ENCODE results near the gene FAM163A.

FAM163A gene

DNA sequence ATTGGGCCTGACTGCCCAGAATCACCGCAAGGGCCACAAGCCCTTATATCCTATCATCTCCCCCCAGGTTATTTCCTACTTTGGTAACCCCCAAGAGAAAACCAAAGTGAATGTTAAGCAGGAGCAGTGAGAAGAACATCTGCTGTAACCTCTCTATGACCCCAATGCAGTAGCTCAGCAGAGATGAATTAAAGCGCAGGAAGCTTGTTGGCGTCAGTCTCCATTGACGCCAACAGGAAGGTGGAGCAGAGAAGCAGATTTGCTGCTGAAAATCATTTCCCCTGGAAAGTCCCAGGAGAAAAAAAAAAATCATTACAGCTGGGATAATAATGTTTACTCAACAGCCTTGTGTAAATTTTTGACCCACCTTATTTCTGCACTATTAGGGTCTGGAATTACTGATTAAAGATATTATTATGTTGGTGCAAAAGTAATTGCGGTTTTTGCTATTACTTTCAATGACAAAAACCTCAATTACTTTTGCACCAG lies 33.2 kb upstream of the FAM163A start:
- no peak for DNase-seq (ENCODE audit: low spot score)
- in situ Hi-C loops (cut with MboI; ENCODE audit: low sequenced_read_pairs, unreplicated experiment), result loop anchor here (10.0 kb wide), 1 partner anchor 95 kb away; no protein-coding TSS in a partner anchor
- no peak for TF ChIP-seq CTCF (IDR thresholded peaks at IDR 0.05; ENCODE audit: borderline replicate concordance, control extremely low read depth, extremely low read depth, insufficient read depth, missing control alignments)

DNA sequence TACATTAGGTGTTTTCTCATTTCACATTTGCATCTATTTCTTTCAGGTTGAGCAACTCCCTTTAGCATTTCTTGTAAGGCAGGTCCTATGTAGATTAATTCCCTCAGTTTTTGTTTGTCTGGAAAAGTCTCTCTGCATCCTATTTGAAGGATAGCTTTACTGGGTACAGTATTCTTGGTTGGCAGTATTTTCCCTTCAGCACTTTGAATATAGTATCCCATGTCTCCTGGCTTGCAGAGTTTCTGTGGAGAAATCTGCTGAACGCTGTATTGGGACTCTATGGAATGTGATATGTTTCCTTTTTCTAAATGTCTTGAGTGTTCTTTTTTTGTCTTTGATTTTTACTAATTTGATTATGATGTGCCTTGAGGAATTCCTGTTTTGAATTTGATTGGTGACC lies 28.9 kb upstream of the FAM163A start:
- in situ Hi-C loops (cut with MboI; ENCODE audit: low sequenced_read_pairs, unreplicated experiment), result loop anchor here (10.0 kb wide), 1 partner anchor 91 kb away; no protein-coding TSS in a partner anchor
- no peak for TF ChIP-seq CTCF (IDR thresholded peaks at IDR 0.05; ENCODE audit: borderline replicate concordance, control extremely low read depth, extremely low read depth, insufficient read depth, missing control alignments)
- no peak for DNase-seq (ENCODE audit: low spot score)

DNA sequence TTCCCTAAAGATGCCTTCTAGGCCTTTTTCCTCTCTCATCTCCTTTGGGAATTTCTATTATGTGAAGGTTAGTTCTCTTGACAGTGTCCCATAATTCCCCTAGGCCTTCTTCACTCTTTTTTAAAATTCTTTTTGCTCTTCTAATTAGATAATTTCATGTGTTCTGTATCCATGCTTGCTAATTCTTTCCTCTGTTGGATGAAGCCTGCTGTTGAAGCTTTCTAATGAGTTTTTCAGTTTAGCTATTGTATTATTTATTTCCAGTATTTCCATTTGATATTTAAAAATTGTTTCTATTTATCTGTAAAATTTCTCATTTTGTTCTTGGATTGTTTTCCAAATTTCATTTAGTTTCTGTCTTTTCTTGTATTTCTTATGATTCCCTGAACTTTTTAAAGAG lies 28.5 kb upstream of the FAM163A start:
- no peak for DNase-seq (ENCODE audit: low spot score)
- in situ Hi-C loops (cut with MboI; ENCODE audit: low sequenced_read_pairs, unreplicated experiment), result loop anchor here (10.0 kb wide), 1 partner anchor 90 kb away; no protein-coding TSS in a partner anchor
- no peak for TF ChIP-seq CTCF (IDR thresholded peaks at IDR 0.05; ENCODE audit: borderline replicate concordance, control extremely low read depth, extremely low read depth, insufficient read depth, missing control alignments)

GRCh38 chr1:179719272-179719671 lies 23.8 kb upstream of the FAM163A start:
- in situ Hi-C loops (cut with MboI; ENCODE audit: low sequenced_read_pairs, unreplicated experiment), result loop anchor here (10.0 kb wide), 1 partner anchor 86 kb away; no protein-coding TSS in a partner anchor
- no peak for DNase-seq (ENCODE audit: low spot score)
- no peak for TF ChIP-seq CTCF (IDR thresholded peaks at IDR 0.05; ENCODE audit: borderline replicate concordance, control extremely low read depth, extremely low read depth, insufficient read depth, missing control alignments)

- TF ChIP-seq CTCF (IDR thresholded peaks at IDR 0.05; ENCODE audit: borderline replicate concordance, control extremely low read depth, extremely low read depth, insufficient read depth, missing control alignments), result no peak
- DNase-seq (ENCODE audit: low spot score), result no peak
- in situ Hi-C loops (cut with MboI; ENCODE audit: low sequenced_read_pairs, unreplicated experiment), result no loop called here
Measured at GRCh38 chr1:179728271-179728670, 14.8 kb upstream of the FAM163A start.

GRCh38 chr1:179729881-179730280 lies 13.2 kb upstream of the FAM163A start:
- DNase-seq (ENCODE audit: low spot score), result no peak
- no peak for TF ChIP-seq CTCF (IDR thresholded peaks at IDR 0.05; ENCODE audit: borderline replicate concordance, control extremely low read depth, extremely low read depth, insufficient read depth, missing control alignments)
- in situ Hi-C loops (cut with MboI; ENCODE audit: low sequenced_read_pairs, unreplicated experiment), result no loop called here

All from GM13976 (cell line).